GM12865 (cell line): Measurements from ENCODE around the gene ATN1.

Source experiments
- DNase-seq: peaks from one replicate; pipeline ENCODE4 v3.0.0; 2010; ENCODE audit warnings: low read depth
- H3K4me3 ChIP-seq: 2 replicates; pipeline ENCODE4 v1.5.1; 2011; ENCODE audit warnings: mild to moderate bottlenecking, low read depth, low read length, control low read depth
- CTCF ChIP-seq: IDR thresholded peaks from 2 replicates; pipeline ENCODE4 v1.5.1; 2011; ENCODE audit warnings: low read length, control low read depth, low read depth, inconsistent platforms; ENCODE audit not compliant: insufficient read depth; ENCODE audit errors: missing control alignments

ATN1 gene

GRCh38 chr12:6959058-6959804 lies 31.5 kb downstream of the ATN1 start:
- H3K4me3 ChIP-seq, result peak overlapping the region; percentile 76
- DNase-seq, result peak; percentile 94
- TF ChIP-seq CTCF, result no peak

DNA sequence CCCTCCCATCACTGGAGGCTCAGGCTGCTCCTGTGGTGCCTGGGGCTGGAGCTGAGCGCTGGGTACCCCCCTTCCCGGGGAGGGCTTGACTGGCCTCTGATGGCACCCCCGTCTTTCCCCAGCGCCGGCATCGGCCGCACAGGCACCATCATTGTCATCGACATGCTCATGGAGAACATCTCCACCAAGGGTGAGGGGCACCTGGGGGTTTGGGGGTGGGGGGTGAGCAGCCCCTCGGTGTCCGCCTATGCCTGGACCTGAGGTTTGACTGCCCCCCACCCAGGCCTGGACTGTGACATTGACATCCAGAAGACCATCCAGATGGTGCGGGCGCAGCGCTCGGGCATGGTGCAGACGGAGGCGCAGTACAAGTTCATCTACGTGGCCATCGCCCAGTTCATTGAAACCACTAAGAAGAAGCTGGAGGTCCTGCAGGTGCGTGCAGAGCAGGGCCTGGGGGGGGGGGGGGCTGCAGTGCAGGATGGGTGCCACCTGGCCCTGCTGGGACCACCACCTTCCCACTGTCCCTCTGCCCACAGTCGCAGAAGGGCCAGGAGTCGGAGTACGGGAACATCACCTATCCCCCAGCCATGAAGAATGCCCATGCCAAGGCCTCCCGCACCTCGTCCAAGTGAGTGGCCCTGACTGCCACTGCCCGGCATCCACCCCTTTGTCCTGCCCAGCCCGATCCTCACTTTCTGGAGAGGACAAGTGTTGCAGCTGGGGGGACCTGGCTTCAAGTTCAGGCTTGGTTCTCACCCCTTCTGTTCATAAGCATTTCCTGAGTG lies 32.2 kb downstream of the ATN1 start:
- peak overlapping the region; percentile 76 for H3K4me3 ChIP-seq
- peak; percentile 31 for DNase-seq
- no peak for TF ChIP-seq CTCF

DNA sequence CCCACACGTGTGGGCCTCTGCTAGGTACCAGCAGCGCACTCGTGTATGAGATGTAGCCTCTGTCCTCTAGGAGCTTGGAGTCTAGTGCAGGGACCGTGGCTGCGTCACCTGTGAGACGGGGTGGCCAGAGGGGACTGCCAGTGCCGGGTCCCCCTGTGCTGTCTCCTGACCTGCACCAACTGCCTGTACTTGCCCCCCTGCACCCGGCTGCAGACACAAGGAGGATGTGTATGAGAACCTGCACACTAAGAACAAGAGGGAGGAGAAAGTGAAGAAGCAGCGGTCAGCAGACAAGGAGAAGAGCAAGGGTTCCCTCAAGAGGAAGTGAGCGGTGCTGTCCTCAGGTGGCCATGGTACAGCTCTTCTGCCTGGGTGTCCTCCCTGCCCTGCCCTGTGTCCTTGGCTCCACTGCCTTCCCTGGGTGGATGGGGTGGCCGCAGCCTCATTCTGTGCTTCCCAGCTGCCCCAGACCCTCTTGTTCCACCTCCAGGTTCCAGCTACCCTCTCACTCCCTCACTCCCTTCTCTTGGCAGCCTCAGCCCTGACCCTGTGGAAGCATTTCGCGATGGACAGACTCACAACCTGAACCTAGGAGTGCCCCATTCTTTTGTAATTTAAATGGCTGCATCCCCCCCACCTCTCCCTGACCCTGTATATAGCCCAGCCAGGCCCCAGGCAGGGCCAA lies 33.0 kb downstream of the ATN1 start:
- peak; percentile 44 for TF ChIP-seq CTCF
- DNase-seq, result peak; percentile 86
- H3K4me3 ChIP-seq, result peak overlapping the region; percentile 76

- no peak for TF ChIP-seq CTCF
- H3K4me3 ChIP-seq, result peak overlapping the region; percentile 76
- peak; percentile 90 for DNase-seq
Observed at GRCh38 chr12:6961278-6961694, 33.5 kb downstream of the ATN1 start.

- TF ChIP-seq CTCF, result peak; percentile 38
- DNase-seq, result peak; percentile 91
- H3K4me3 ChIP-seq, result peak overlapping the region; percentile 76
Observed at GRCh38 chr12:6961695-6962284, 34.0 kb downstream of the ATN1 start.

DNA sequence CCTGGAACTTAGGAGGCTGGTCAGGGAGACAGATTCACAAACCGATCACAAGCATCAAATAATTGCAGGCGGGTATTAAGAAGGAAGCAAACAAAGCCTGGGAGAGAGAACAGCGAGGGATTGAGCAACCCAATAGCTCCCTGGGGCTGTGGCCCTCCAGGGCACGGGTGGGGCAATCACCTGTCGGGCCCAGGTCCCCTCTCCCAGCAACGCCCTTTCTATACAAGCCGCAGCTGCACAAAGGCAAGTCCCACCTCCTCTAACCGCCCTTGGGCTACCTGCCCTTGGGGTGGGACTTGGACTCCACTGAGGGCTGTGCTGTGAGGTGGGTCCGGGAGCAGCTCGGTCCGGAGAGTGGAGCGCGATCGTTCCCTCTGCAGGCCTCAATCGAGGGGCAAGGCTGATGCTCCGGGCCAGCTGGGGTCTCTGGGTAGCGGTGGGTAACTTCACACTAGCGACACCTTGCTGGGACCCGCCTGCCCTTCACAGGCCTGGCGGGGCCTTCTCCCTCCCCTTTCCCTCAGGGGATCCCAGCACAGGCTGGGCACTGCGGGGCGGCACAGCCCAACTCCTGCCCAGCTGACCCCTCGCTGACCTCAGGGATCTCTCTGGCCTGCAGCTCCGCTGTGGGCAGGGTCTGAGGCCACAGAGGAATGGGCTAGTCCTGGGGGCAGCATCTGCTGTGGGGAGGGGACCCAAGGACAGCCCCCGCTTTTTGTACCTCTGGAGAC lies 34.7 kb downstream of the ATN1 start:
- peak overlapping the region; percentile 76 for H3K4me3 ChIP-seq
- no peak for TF ChIP-seq CTCF
- DNase-seq, result no peak
